Left lung (tissue), 10 donors: ENCODE measurements around the gene PLD1. TPM values are rescaled to one million over a fixed set of nuclear protein-coding genes. Genes with fewer than 3 reads are reported as not detected.
"Not testable (repeated sequence)": the region's sequence is repeated elsewhere in the genome, so short reads cannot be mapped to it uniquely, and the experiment has no call there.

ENCODE experiments used
- ATAC-seq: fragments of 200-7000 bp; cut with Tn5 transposase; one replicate; pipeline ENCODE4 v1.9.1; 2020; ENCODE audit warnings: moderate library complexity
- DNase-seq, 4 donors: peaks; one replicate each; pipeline ENCODE4 v3.0.0-alpha.2; 2013 to 2020
- H3K27ac ChIP-seq, 2 donors: fragments of 200-600 bp; sonication (generic) in 1 of 2; one replicate each; pipeline versions ENCODE4 v1.5.0 to v1.8.0; 2020 to 2021
- H3K27me3 ChIP-seq, 2 donors: fragments of 200-600 bp; sonication (generic) in 1 of 2; one replicate each; pipeline versions ENCODE4 v1.5.0 to v1.8.0; 2020 to 2021
- H3K36me3 ChIP-seq, 2 donors: fragments of 200-600 bp; sonication (generic) in 1 of 2; one replicate each; pipeline versions ENCODE4 v1.5.0 to v1.8.0; 2020 to 2021
- H3K4me1 ChIP-seq, 2 donors: fragments of 200-600 bp; one replicate each; pipeline ENCODE4 v1.8.0; 2021
- H3K4me3 ChIP-seq, 2 donors: fragments of 200-600 bp; sonication (generic) in 1 of 2; one replicate each; pipeline versions ENCODE4 v1.5.0 to v1.8.0; 2020 to 2021; ENCODE audit warnings: mild to moderate bottlenecking in 1 of 2
- H3K9me3 ChIP-seq, 2 donors: fragments of 200-600 bp; sonication (generic) in 1 of 2; one replicate each; pipeline versions ENCODE4 v1.5.0 to v1.8.0; 2020 to 2021
- intact Hi-C, 2 donors: fragments of 100-400 bp; cut with DNase I; formaldehyde crosslinking; loops; one replicate each; pipeline versions ENCODE4 v1.11.2 to v1.14.2; 2022
- polyA plus RNA-seq, 6 donors: library from polyadenylated mRNA; unstranded; fragments of 120-200 nt; gene quantifications; one replicate each; pipeline ENCODE4 v1.2.1, GENCODE V29; 2013; ENCODE audit not compliant: insufficient read length in 6 of 6
- total RNA-seq, 2 donors: library from RNA; stranded (reverse); fragmentation: NEBNext Ultra II Directional; extraction: Animal tissue kit (Norgen Biotek cat#: 25700); gene quantifications; one replicate each; pipeline ENCODE4 v1.2.1, GENCODE V29; 2021
- TF ChIP-seq, protein P1 (sequence below), 2 donors: fragments of 200-600 bp; sonication (generic) in 1 of 2; IDR thresholded peaks; one replicate each; pipeline versions ENCODE4 v1.5.0 to v1.8.0; 2021; ENCODE audit warnings: antibody characterized with exemption in 2 of 2
- donor health status: DM: no; HTN: yes; CAD: no.
- donor health status: DM: no; HTN: no; CAD: no.

The PLD1 gene
- total and polyA plus RNA-seq, 8 donors, result 2.9 to 18.7 (median 5.8) TPM

GRCh38 chr3:171817074-171817800 is 7.0 kb upstream of the PLD1 start:
- TF ChIP-seq, protein P1, sequence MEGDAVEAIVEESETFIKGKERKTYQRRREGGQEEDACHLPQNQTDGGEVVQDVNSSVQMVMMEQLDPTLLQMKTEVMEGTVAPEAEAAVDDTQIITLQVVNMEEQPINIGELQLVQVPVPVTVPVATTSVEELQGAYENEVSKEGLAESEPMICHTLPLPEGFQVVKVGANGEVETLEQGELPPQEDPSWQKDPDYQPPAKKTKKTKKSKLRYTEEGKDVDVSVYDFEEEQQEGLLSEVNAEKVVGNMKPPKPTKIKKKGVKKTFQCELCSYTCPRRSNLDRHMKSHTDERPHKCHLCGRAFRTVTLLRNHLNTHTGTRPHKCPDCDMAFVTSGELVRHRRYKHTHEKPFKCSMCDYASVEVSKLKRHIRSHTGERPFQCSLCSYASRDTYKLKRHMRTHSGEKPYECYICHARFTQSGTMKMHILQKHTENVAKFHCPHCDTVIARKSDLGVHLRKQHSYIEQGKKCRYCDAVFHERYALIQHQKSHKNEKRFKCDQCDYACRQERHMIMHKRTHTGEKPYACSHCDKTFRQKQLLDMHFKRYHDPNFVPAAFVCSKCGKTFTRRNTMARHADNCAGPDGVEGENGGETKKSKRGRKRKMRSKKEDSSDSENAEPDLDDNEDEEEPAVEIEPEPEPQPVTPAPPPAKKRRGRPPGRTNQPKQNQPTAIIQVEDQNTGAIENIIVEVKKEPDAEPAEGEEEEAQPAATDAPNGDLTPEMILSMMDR (IDR thresholded peaks at IDR 0.05), result no peak
- Histone ChIP-seq H3K4me1 (peaks cover 0 to 17% of the 10 kb centered on the region in 2 donors), H3K36me3 (no peaks in the 10 kb centered on the region), H3K27ac (no peak overlapping the region), H3K9me3 (no peaks in the 10 kb centered on the region), H3K4me3 (no peak overlapping the region), H3K27me3 (no peaks in the 10 kb centered on the region)
- intact Hi-C loops, result no loop called here
- DNase-seq, result no peak
- ATAC-seq, result no peak

DNA sequence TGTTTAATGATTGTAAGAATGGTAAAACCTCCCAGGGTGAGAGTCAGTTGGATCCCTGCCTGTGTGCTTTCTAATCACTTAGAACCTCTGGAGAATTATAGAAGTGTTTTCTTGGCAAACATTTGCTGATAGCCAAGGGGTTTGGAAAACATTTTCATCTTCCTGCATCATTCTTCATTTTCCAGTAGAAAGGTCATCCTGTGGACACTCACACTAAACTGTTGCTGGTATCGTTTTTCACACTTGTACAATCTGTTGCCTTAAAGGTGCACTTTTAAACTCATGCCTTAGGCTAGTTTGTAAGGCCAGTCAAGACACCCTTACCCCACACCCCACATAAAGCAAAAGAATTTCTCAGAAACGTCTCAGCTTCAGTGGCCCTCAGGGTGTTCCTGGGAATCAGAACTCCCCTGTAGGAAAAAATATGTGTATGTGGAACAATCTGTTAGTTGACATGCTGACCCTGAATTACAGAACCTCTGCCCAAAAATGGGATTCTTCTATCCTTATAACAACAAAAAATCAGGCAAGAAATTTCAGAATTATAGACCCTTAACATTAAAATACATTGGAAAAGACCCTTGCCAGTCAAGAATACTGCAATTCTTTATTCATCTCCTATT is 5.8 kb upstream of the PLD1 start:
- H3K36me3 ChIP-seq, result no peaks in the 10 kb centered on the region
- peaks cover 5 to 29% of the 10 kb centered on the region in 2 donors for H3K4me1 ChIP-seq
- no peak for DNase-seq
- H3K27me3 ChIP-seq, result no peaks in the 10 kb centered on the region
- TF ChIP-seq, protein P1 (IDR thresholded peaks at IDR 0.05), result no peak
- H3K9me3 ChIP-seq, result no peaks in the 10 kb centered on the region
- H3K4me3 ChIP-seq, result no peak overlapping the region
- intact Hi-C loops, result no loop called here
- H3K27ac ChIP-seq, result no peak overlapping the region
- ATAC-seq, result peak; percentile 48

- intact Hi-C loops, ATAC-seq, DNase-seq, H3K4me3 ChIP-seq, H3K9me3 ChIP-seq, H3K27me3 ChIP-seq, H3K36me3 ChIP-seq: not testable (repeated sequence)
- H3K27ac ChIP-seq, result peak overlapping the region in 1 of 2 donors; percentile 75
- H3K4me1 ChIP-seq, result peaks cover 5 to 37% of the 10 kb centered on the region in 2 donors
These were observed 4.4 kb upstream of the PLD1 start for GRCh38 chr3:171814662-171815061.

DNA sequence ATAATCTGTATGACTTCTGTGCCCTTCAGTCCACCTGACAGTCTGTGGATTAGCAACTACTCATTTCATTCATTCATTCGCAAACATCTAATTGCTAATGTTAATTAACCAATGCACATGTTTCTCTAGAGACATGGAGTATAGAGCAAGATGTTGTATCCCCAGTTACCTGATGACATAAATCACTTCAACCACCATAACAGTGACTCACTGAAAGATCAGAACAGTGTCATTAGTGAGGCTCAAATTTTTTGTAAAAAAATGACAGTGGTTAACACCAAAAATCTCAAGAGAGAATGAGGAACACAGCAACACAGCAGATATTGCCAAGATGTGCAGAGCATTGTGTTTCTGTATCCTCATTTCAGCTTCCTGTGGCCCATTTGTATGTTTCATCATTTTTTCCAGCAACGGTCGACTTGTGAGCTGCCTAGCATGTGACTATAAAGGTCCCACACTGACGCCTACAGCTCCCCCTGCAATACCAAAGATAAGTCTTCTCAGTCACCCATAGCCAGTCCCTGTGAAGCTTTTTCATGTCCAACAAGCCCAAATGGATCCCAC is 3.7 kb upstream of the PLD1 start:
- no peak for ATAC-seq
- peak in 1 of 4 donors; percentile 55 for DNase-seq
- peak overlapping the region; percentile 11 to 75 for H3K27ac ChIP-seq

GRCh38 chr3:171813278-171813896 is 3.1 kb upstream of the PLD1 start:
- no peaks in the 10 kb centered on the region for H3K27me3 ChIP-seq
- peaks cover 5 to 46% of the 10 kb centered on the region in 2 donors for H3K4me1 ChIP-seq
- intact Hi-C loops, result no loop called here
- no peak overlapping the region for H3K4me3 ChIP-seq
- H3K9me3 ChIP-seq, result no peaks in the 10 kb centered on the region
- H3K27ac ChIP-seq, result peak overlapping the region; percentile 11 to 75
- TF ChIP-seq, protein P1 (IDR thresholded peaks at IDR 0.05), result no peak
- ATAC-seq, result no peak
- no peaks in the 10 kb centered on the region for H3K36me3 ChIP-seq
- no peak for DNase-seq

More for the DNA sequence above, 3.7 kb upstream of the PLD1 start:
- Histone ChIP-seq H3K4me1 (peaks cover 5 to 42% of the 10 kb centered on the region in 2 donors), H3K36me3 (no peaks in the 10 kb centered on the region), H3K9me3 (no peaks in the 10 kb centered on the region), H3K4me3 (no peak overlapping the region), H3K27me3 (no peaks in the 10 kb centered on the region)
- intact Hi-C loops, result no loop called here
- TF ChIP-seq, protein P1 (IDR thresholded peaks at IDR 0.05), result no peak
